ENCODE data around the gene IGF2. TPM values are rescaled to one million over a fixed set of nuclear protein-coding genes. Genes with fewer than 3 reads are reported as not detected.

IGF2 gene
- total and polyA plus RNA-seq, 7 donors, result 5.9 to 471 (median 60.2) TPM

DNA sequence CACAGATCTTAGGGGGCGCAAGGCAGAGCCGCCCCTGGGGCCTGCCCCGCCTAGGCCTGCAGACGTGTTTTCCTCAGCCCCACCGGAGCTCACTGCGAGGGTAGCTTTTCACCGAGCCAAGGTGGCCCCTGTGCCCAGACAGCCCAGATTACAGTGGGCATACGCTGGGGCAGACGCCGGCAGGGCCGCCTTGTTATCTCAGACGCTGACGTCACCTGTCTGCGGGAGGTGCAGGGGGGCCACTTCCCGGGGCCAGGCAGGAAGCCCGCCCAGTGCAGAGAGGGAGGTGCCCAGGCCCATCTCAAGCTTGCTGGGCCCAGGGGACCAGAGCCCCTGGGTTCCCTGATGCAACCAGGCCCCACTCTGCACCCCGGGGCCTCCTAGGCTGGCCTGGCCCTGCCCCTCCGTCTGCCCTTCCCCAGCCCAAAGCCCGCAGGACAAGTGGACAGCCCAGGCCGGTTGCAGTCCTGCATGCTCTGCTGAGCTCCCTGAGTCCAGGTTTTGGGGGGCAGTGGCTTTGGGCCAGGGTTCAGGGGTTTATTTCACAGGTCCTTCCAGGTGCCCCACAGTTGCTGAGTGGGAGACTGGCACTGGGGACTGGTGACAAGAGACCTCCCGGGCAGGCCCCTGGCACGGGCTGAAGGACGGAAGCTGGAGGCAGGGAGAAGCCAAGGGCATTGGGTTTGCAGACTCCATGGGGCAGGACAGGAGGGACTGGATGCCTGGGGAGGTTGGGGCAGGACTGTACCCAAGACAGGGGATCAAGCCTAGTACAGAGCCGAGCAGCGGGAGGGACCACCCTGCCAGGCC lies 38.6 kb downstream of the IGF2 start:
- TF ChIP-seq, protein P1, sequence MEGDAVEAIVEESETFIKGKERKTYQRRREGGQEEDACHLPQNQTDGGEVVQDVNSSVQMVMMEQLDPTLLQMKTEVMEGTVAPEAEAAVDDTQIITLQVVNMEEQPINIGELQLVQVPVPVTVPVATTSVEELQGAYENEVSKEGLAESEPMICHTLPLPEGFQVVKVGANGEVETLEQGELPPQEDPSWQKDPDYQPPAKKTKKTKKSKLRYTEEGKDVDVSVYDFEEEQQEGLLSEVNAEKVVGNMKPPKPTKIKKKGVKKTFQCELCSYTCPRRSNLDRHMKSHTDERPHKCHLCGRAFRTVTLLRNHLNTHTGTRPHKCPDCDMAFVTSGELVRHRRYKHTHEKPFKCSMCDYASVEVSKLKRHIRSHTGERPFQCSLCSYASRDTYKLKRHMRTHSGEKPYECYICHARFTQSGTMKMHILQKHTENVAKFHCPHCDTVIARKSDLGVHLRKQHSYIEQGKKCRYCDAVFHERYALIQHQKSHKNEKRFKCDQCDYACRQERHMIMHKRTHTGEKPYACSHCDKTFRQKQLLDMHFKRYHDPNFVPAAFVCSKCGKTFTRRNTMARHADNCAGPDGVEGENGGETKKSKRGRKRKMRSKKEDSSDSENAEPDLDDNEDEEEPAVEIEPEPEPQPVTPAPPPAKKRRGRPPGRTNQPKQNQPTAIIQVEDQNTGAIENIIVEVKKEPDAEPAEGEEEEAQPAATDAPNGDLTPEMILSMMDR (IDR thresholded peaks at IDR 0.05), result no peak
- Histone ChIP-seq H3K9me3 (no peaks in the 10 kb centered on the region), H3K27ac (peak overlapping the region; percentile 50), H3K4me1 (peaks cover 16% of the 10 kb centered on the region), H3K27me3 (ENCODE audit: insufficient read depth in 3 of 3, low read length in 2 of 3) (no peaks in the 10 kb centered on the region), H3K36me3 (ENCODE audit: insufficient read depth in 1 of 2, low read depth in 1 of 2) (no peaks in the 10 kb centered on the region), H3K4me3 (no peak overlapping the region)
- intact Hi-C loops (cut with DNase I), result no loop called here
- WGBS, 3 donors, result 70 to 76% (median 73%) methylated on average over 23 to 25 of the region's 25 CpGs
- ATAC-seq (no peak), DNase-seq (peak; percentile 7 to 58)

- intact Hi-C loops (cut with DNase I), result no loop called here
- H3K4me3 ChIP-seq, result no peak overlapping the region
- DNase-seq (peak; percentile 16 to 61), ATAC-seq (peak in 3 of 4 donors; percentile 23 to 70 (median 30))
- 51 to 66% (median 56%) methylated on average over 14 to 20 of the region's 20 CpGs for WGBS, 3 donors
- no peaks in the 10 kb centered on the region for H3K27me3 ChIP-seq (ENCODE audit: insufficient read depth in 3 of 3, low read length in 2 of 3)
- peaks cover 8% of the 10 kb centered on the region for H3K4me1 ChIP-seq
- TF ChIP-seq, protein P1 (IDR thresholded peaks at IDR 0.05), result no peak
- H3K27ac ChIP-seq, result peak overlapping the region; percentile 50
- no peaks in the 10 kb centered on the region for H3K9me3 ChIP-seq
- H3K36me3 ChIP-seq (ENCODE audit: insufficient read depth in 1 of 2, low read depth in 1 of 2), result no peaks in the 10 kb centered on the region
These were observed 39.5 kb downstream of the IGF2 start for GRCh38 chr11:2099516-2100349.

- intact Hi-C loops (cut with DNase I), result no loop called here
- H3K4me3 ChIP-seq, result no peak overlapping the region
- H3K27me3 ChIP-seq (ENCODE audit: insufficient read depth in 3 of 3, low read length in 2 of 3), result no peaks in the 10 kb centered on the region
- H3K4me1 ChIP-seq, result peaks cover 12% of the 10 kb centered on the region
- no peak overlapping the region for H3K27ac ChIP-seq
- no peaks in the 10 kb centered on the region for H3K9me3 ChIP-seq
- DNase-seq (peak in 1 of 2 donors; percentile 56), ATAC-seq (no peak)
- WGBS, 3 donors, result 84 to 92% (median 85%) methylated on average over 22 of the region's 22 CpGs
- no peaks in the 10 kb centered on the region for H3K36me3 ChIP-seq (ENCODE audit: insufficient read depth in 1 of 2, low read depth in 1 of 2)
- TF ChIP-seq, protein P1 (IDR thresholded peaks at IDR 0.05), result no peak
These were observed 40.3 kb downstream of the IGF2 start for GRCh38 chr11:2098691-2099515.

DNA sequence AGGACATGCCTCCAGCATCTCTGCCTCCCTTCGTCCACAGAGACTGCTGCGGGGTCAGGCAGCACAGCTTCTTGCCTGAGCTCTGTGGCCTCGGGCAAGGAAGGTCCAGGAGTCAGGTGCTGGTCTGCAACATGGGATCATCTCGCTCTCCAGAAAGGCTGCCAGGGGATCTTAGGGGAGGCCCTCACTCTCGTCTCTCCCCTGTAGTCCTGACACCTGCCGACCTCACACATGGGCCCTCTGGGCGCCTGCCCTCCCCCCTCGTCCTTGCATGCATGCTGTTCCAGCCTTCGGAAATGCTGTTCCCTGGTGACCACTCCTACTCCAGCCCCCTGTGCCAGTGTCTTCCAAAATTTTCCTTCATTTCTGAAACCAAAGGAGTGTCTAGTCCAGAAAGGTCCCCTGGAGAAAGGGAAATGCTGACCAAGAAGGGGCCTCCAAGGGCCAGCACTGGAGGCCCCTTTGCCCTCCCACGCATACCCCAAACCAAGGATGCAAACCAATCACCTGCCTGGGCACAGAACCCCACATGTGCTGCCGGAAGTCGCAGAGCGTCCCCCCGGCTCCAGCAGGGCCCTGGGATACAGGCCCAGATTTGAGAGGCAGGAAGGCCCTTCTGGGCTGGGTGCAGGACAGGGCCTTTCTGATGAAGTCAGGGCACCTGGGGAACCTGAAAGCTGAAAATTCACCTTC lies 41.0 kb downstream of the IGF2 start:
- TF ChIP-seq, protein P1 (IDR thresholded peaks at IDR 0.05), result no peak
- DNase-seq (no peak), ATAC-seq (no peak)
- Histone ChIP-seq H3K4me1 (peaks cover 20% of the 10 kb centered on the region), H3K4me3 (no peak overlapping the region), H3K9me3 (no peaks in the 10 kb centered on the region), H3K36me3 (ENCODE audit: insufficient read depth in 1 of 2, low read depth in 1 of 2) (no peaks in the 10 kb centered on the region), H3K27me3 (ENCODE audit: insufficient read depth in 3 of 3, low read length in 2 of 3) (no peaks in the 10 kb centered on the region), H3K27ac (peak overlapping the region; percentile 68)
- 90 to 95% (median 93%) methylated on average over 14 of the region's 14 CpGs for WGBS, 3 donors
- intact Hi-C loops (cut with DNase I), result no loop called here
